GM10266 (cell line): Measurements from ENCODE around the gene LILRB4.
"Not testable (repeated sequence)": the region's sequence is repeated elsewhere in the genome, so short reads cannot be mapped to it uniquely, and the experiment has no call there.

ENCODE experiments used
- DNase-seq: peaks from one replicate; pipeline ENCODE4 v3.0.0; 2012; ENCODE audit errors: extremely low spot score
- TF ChIP-seq, protein P1 (sequence below): IDR thresholded peaks from 2 replicates; pipeline ENCODE4 v1.5.1; 2012; ENCODE audit warnings: mild to moderate bottlenecking, low read depth; ENCODE audit not compliant: control insufficient read depth, insufficient read depth; ENCODE audit errors: missing control alignments

The LILRB4 gene

DNA sequence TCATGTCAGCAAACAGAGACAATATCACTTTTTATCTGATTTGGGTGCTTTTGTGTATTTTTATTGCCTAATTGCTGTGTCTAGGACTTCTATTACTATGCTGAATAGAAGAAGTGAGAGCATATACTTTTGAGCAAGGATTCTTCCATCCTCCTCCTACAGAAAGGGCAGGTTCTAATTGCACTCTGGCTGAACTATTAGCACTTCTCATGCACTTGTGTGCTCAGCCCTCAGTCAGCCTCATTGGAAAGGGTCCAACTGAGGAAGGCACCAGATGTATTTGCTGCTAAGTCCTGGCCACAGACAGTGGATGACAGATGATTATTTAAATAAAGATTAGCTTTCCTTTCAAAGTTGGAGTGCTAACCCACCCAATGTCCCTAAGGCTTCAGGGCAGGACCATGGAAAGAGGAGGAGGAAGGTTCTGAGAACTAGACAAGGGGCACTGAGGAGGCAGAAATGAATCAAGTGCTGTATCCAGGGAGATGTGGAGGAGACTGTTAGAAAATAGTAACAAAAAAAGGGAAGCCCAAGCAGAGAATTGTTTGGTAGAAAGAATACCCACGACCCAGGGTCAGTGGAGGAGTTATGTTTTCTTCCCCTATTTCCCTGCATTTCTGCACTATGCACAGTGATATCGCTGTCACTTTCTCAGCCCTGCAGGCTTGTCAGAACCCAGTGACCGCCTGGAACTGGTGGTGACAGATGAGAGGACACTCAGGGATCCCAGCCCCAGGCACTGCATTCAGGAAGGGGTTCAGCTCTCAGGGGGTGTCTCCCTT lies 8.0 kb downstream of the LILRB4 start:
- TF ChIP-seq, protein P1, sequence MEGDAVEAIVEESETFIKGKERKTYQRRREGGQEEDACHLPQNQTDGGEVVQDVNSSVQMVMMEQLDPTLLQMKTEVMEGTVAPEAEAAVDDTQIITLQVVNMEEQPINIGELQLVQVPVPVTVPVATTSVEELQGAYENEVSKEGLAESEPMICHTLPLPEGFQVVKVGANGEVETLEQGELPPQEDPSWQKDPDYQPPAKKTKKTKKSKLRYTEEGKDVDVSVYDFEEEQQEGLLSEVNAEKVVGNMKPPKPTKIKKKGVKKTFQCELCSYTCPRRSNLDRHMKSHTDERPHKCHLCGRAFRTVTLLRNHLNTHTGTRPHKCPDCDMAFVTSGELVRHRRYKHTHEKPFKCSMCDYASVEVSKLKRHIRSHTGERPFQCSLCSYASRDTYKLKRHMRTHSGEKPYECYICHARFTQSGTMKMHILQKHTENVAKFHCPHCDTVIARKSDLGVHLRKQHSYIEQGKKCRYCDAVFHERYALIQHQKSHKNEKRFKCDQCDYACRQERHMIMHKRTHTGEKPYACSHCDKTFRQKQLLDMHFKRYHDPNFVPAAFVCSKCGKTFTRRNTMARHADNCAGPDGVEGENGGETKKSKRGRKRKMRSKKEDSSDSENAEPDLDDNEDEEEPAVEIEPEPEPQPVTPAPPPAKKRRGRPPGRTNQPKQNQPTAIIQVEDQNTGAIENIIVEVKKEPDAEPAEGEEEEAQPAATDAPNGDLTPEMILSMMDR, result no peak
- no peak for DNase-seq

DNA sequence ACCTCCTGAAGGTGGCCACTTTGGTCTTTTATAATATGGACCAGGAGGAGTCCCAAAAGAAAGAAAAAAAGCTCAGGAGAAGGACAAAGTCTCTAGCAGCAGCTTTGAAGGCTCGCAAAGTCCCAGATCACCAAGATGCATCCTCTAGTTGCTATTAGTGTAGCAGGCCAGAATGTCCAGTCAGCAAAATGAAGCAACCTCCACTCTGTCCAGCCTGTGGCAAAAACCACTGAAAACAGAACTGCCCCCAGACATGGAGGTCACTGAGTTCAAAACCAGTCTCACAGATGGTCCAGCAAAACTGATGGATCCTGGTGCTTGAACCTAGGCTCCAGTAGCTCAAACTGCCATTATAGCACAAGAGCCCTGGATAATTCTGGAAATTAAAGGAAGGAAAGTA lies 10.4 kb downstream of the LILRB4 start:
- TF ChIP-seq, protein P1, result no peak
- DNase-seq, result no peak

DNA sequence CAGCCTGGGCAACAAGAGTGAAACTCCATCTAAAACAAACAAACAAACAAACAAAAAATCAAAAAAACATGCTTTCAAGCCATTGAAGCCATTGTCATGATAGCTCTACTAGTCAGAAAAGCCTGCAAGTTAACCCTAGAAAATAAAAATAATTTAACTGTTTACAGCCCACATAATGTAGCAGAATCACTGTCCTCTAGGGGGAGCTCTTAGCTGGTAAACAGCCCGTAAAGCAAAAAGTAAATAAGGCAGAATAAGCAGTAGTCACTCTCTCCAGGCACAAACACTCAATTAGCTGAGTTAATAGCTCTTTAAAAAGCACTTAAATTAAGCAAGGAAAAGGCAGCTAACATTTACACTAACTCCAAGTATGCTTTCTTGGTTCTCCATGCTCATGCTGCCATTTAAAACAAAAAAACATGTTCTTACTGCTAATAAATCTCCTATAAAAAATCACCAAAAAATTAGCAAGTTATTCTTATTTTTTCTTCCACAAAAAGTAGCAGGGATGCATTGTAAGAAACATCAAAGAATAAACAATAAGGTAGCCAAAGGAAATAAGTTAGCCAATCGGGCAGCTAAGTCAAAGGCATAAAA lies 11.3 kb downstream of the LILRB4 start:
- TF ChIP-seq, protein P1, result peak; percentile 77
- peak; percentile 38 for DNase-seq

DNA sequence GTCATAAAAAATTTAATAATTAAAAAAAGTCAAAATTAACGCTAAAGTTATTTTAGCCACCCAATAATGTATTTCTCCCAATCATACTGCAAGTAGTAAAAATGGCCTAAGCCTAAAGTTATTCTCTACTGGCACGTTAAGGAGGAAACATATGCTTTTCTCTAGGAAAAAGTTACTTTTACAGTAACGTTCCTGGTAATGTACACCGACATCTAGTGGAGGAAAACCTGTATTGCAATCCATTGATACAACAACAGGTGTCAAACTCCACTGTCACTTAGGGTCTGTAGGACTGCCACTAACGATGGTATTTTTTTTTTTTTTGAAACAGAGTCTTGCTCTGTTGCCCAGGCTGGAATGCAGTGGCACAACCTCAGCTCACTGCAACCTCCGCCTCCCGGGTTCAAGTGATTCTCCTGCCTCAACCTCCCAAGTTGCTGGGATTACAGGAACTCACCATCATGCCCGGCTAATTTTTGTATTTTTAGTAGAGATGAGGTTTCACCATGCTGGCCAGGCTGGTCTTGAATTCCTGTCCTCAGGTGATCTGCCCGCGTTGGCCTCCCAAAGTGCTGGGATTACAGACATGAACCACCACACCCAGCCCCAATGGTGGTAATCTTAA lies 13.5 kb downstream of the LILRB4 start:
- DNase-seq, result peak; percentile 56
- TF ChIP-seq, protein P1, result peak; percentile 82

DNA sequence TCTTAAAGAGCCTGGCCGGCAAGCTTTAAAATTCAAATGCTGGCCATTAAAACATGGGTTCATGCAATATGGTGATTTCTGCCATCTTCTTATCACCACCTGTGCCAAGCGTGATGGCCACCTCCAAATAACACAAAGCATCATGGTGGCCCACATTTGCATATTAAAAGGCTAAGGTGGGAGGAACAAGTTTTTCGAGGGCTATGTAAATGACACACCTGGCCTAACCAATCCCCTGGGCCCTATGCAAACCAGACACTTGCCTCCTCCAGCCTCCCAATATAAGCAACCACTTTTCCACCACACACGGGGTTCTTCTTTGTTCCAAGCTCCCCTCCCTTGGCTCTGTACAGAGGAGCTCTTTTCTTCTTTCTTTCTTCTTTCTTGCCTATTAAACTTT lies 14.4 kb downstream of the LILRB4 start:
- TF ChIP-seq, protein P1, result no peak
- no peak for DNase-seq

DNA sequence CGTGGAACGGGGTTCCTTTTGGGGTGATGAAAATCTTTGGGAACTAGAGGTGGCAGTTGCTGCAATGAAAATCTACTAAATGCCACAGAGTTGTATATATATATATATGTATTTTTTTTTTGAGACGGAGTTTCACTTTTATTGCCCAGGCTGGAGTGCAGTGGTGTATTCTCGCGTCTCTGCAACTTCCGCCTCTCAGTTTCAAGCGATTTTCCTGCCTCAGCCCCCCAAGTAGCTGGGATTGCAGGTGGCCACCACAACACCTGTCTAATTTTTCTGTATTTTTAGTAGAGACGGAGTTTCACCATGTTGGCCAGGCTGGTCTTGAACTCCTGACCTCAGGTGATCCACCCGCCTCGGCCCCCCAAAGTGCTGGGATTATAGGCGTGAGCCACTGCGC lies 18.8 kb downstream of the LILRB4 start:
- DNase-seq, result not testable (repeated sequence)

DNA sequence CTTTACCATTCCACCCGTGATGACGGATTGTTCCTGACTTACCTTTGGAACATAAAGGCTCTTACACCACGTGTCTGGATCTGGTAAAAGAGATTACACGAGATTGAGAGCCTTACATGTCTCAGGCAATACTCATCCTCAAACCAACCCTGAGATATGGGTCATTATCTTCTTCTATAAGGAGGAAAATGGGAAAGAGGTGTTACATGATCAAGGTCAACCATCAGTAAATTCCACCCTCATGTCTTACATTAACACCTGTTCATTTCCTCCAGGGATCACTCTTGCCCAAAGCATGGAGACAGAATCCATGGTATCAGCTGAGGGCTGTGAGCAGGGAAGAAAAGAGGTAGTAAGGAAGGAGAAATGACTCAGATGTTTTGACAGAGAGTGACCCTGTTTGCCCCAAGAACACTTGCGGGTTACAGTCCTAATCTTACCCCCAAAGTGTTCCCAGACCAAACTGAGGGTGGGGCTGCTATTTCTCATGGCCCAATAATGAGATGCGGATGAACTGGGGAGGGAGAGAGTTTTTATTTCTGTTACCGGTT lies 19.6 kb downstream of the LILRB4 start:
- TF ChIP-seq, protein P1, result no peak
- no peak for DNase-seq
